Neural progenitor cell (in vitro differentiated cells): ENCODE results near the gene CLCN4. TPM values are rescaled to one million over a fixed set of nuclear protein-coding genes. Genes with fewer than 3 reads are reported as not detected.

Experiments used
- DNase-seq: peaks from one replicate; pipeline ENCODE4 v3.0.0-alpha.2; 2016; ENCODE audit warnings: low spot score
- H2AFZ ChIP-seq: fragments of 200-600 bp; sonication (generic); replicated peaks from 2 replicates; pipeline ENCODE4 v1.6.1; 2016; ENCODE audit warnings: antibody characterized with exemption
- H3F3A ChIP-seq: fragments of 200-600 bp; sonication (generic); 2 replicates; pipeline ENCODE4 v1.6.1; 2016; ENCODE audit warnings: antibody characterized with exemption, low read depth
- H3K27ac ChIP-seq: fragments of 200-600 bp; sonication (generic); 2 replicates; pipeline ENCODE4 v1.5.1; 2016; ENCODE audit warnings: mild to moderate bottlenecking
- H3K27me3 ChIP-seq: fragments of 200-600 bp; sonication (generic); 2 replicates; pipeline ENCODE4 v1.6.1; 2016; ENCODE audit warnings: mild to moderate bottlenecking, moderate library complexity
- H3K36me3 ChIP-seq: fragments of 200-600 bp; sonication (generic); 2 replicates; pipeline ENCODE4 v1.5.1; 2016
- H3K4me1 ChIP-seq: fragments of 200-600 bp; sonication (generic); 2 replicates; pipeline ENCODE4 v1.6.1; 2016; ENCODE audit warnings: mixed run types
- H3K4me2 ChIP-seq: fragments of 200-600 bp; sonication (generic); 2 replicates; pipeline ENCODE4 v1.6.1; 2016
- H3K4me3 ChIP-seq: fragments of 200-600 bp; sonication (generic); 2 replicates; pipeline ENCODE4 v1.5.1; 2016
- H3K79me2 ChIP-seq: fragments of 200-600 bp; sonication (generic); 2 replicates; pipeline ENCODE4 v1.6.1; 2016; ENCODE audit warnings: low read depth
- H3K9ac ChIP-seq: fragments of 200-600 bp; sonication (generic); 2 replicates; pipeline ENCODE4 v1.6.1; 2016
- H3K9me3 ChIP-seq: fragments of 200-600 bp; sonication (generic); 2 replicates; pipeline ENCODE4 v1.5.1; 2016; ENCODE audit warnings: low read depth
- H4K20me1 ChIP-seq: fragments of 200-600 bp; sonication (generic); 2 replicates; pipeline ENCODE4 v1.6.1; 2016; ENCODE audit warnings: low read depth
- H3K27ac Mint-ChIP-seq: 3 replicates; pipeline ENCODE4 v1.8.0; 2021; ENCODE audit warnings: mixed read lengths
- H3K27me3 Mint-ChIP-seq: 2 replicates; pipeline ENCODE4 v1.8.0; 2022; ENCODE audit warnings: low read depth, mild to moderate bottlenecking, inconsistent platforms, moderate library complexity, mixed read lengths; ENCODE audit not compliant: insufficient read depth
- H3K36me3 Mint-ChIP-seq: 3 replicates; pipeline ENCODE4 v1.8.0; 2021; ENCODE audit warnings: mixed read lengths
- H3K4me1 Mint-ChIP-seq: 3 replicates; pipeline ENCODE4 v1.8.0; 2021; ENCODE audit warnings: mixed read lengths
- H3K4me3 Mint-ChIP-seq: 3 replicates; pipeline ENCODE4 v1.8.0; 2021; ENCODE audit warnings: mild to moderate bottlenecking, moderate library complexity, mixed read lengths
- H3K9me3 Mint-ChIP-seq: 3 replicates; pipeline ENCODE4 v1.8.0; 2020; ENCODE audit warnings: mixed read lengths
- CTCF ChIP-seq: fragments of 200-600 bp; sonication (generic); IDR thresholded peaks from 2 replicates; pipeline ENCODE4 v1.5.1; 2017; ENCODE audit warnings: antibody characterized with exemption, mild to moderate bottlenecking
- EZH2 ChIP-seq: fragments of 200-600 bp; sonication (generic); IDR thresholded peaks from 2 replicates; pipeline ENCODE4 v1.6.1; 2017; ENCODE audit warnings: antibody characterized with exemption, mild to moderate bottlenecking, moderate library complexity
- EZH2phosphoT487 ChIP-seq: fragments of 200-600 bp; sonication (generic); IDR thresholded peaks from 2 replicates; pipeline ENCODE4 v1.6.1; 2017; ENCODE audit warnings: antibody characterized with exemption
- total RNA-seq: library from RNA; depleted of rRNA; stranded (reverse); fragments of >200 nt; gene quantifications from 2 replicates; pipeline ENCODE4 v1.2.3, GENCODE V29; 2015; ENCODE audit warnings: low replicate concordance

CLCN4 gene
- total RNA-seq, 1 donor from 2014 or later = 6.6 TPM

- Histone ChIP-seq H3K4me3 (no peak overlapping the region), H4K20me1 (no peaks in the 10 kb centered on the region), H3K9me3 (no peaks in the 10 kb centered on the region), H3K27ac (no peak overlapping the region), H3K36me3 (no peaks in the 10 kb centered on the region), H3K4me1 (no peaks in the 10 kb centered on the region), H3K27me3 (no peaks in the 10 kb centered on the region), H3K9ac (no peak overlapping the region), H3F3A (no peaks in the 10 kb centered on the region), H3K4me2 (no peak overlapping the region), H3K79me2 (no peaks in the 10 kb centered on the region), H2AFZ (no peak overlapping the region)
- Mint-ChIP-seq H3K27me3 (peaks cover 2% of the 10 kb centered on the region), H3K27ac (no peak overlapping the region), H3K4me3 (no peak overlapping the region), H3K9me3 (peaks cover 17% of the 10 kb centered on the region), H3K4me1 (no peaks in the 10 kb centered on the region), H3K36me3 (no peaks in the 10 kb centered on the region)
- TF ChIP-seq EZH2phosphoT487 (no peak), EZH2 (no peak), CTCF (no peak)
- no peak for DNase-seq
Measured at GRCh38 chrX:10265775-10266174, 109.0 kb downstream of the CLCN4 start.

- H3K27me3 Mint-ChIP-seq = peaks cover 3% of the 10 kb centered on the region
- Histone ChIP-seq H3K4me2 (no peak overlapping the region), H3K27me3 (no peaks in the 10 kb centered on the region), H3K4me1 (no peaks in the 10 kb centered on the region), H3K4me3 (no peak overlapping the region), H3K27ac (no peak overlapping the region), H3F3A (no peaks in the 10 kb centered on the region), H2AFZ (no peak overlapping the region), H3K36me3 (no peaks in the 10 kb centered on the region), H3K9me3 (no peaks in the 10 kb centered on the region), H3K79me2 (no peaks in the 10 kb centered on the region), H3K9ac (no peak overlapping the region), H4K20me1 (no peaks in the 10 kb centered on the region)
- no peak overlapping the region for H3K4me3 Mint-ChIP-seq
- H3K4me1 Mint-ChIP-seq = no peaks in the 10 kb centered on the region
- H3K27ac Mint-ChIP-seq = no peak overlapping the region
- no peaks in the 10 kb centered on the region for H3K36me3 Mint-ChIP-seq
- H3K9me3 Mint-ChIP-seq = no peaks in the 10 kb centered on the region
- no peak for DNase-seq
- no peak for TF ChIP-seq EZH2phosphoT487
- TF ChIP-seq EZH2 = no peak
- TF ChIP-seq CTCF = no peak
Measured at GRCh38 chrX:10278716-10279115, 121.9 kb downstream of the CLCN4 start.

- no peak overlapping the region for H3K4me3 ChIP-seq
- H4K20me1 ChIP-seq = no peaks in the 10 kb centered on the region
- no peak overlapping the region for H3K27ac ChIP-seq
- H3K27me3 ChIP-seq = no peaks in the 10 kb centered on the region
- H3K9me3 ChIP-seq = no peaks in the 10 kb centered on the region
- no peak overlapping the region for H3K4me2 ChIP-seq
- peak overlapping the region; percentile 19 for H3K27ac Mint-ChIP-seq
- no peak overlapping the region for H3K9ac ChIP-seq
- H3F3A ChIP-seq = no peaks in the 10 kb centered on the region
- no peak overlapping the region for H3K4me3 Mint-ChIP-seq
- H3K27me3 Mint-ChIP-seq = peaks cover 3% of the 10 kb centered on the region
- no peaks in the 10 kb centered on the region for H3K79me2 ChIP-seq
- no peak overlapping the region for H2AFZ ChIP-seq
- TF ChIP-seq EZH2phosphoT487 = no peak
- no peak for TF ChIP-seq CTCF
- TF ChIP-seq EZH2 = no peak
- H3K9me3 Mint-ChIP-seq = no peaks in the 10 kb centered on the region
- no peaks in the 10 kb centered on the region for H3K36me3 ChIP-seq
- H3K4me1 Mint-ChIP-seq = no peaks in the 10 kb centered on the region
- DNase-seq = no peak
- no peaks in the 10 kb centered on the region for H3K36me3 Mint-ChIP-seq
- no peaks in the 10 kb centered on the region for H3K4me1 ChIP-seq
Measured at GRCh38 chrX:10280071-10280470, 123.3 kb downstream of the CLCN4 start.
